HG03095 (cell line): Measurements from ENCODE around the gene EIF4A3.
"Not testable (repeated sequence)": the region's sequence is repeated elsewhere in the genome, so short reads cannot be mapped to it uniquely, and the experiment has no call there.

Experiments used
- ATAC-seq: cut with Tn5 transposase; IDR thresholded peaks from one replicate; pipeline ENCODE4 v1.9.1; 2021; ENCODE audit warnings: moderate library complexity; ENCODE audit not compliant: unreplicated experiment

EIF4A3 gene

DNA sequence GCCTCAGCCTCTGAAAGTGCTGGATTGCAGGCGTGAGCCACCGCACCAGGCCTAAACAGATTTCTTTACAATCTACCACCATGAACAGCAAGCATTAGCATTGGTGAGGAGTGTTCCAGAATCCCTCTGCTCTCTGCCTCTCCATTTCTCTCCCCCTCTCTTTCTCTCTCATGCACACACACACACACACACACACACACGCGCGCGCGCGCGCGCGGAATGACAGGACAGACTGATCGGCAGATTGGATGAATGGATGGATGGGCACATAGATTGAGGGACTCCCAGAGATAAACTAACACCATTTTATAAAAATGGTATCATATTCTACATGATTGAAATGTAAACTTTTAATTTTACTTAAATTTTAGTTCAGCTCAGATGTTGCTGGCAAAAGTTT lies 26.2 kb upstream of the EIF4A3 start:
- no peak for ATAC-seq

DNA sequence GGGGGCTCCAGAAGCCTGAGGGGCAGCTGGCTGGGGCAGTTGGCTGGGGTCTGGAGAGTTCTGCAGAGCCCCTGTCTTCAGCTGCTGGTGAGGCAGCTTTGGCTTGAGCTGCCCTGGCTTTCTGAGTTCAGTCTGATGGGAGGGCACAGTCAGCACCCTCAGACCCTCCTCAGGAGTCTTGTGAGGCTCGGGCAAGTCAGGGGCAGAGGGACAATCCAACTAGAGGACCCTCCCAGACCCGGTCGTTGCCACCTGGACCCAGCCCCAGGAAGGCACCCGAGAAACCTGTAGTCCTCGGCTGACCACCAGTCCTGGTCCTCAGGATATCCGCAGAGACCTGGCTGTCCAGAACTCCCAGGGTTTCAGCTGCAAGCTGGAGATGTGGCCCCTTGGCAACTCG lies 24.8 kb upstream of the EIF4A3 start:
- no peak for ATAC-seq

DNA sequence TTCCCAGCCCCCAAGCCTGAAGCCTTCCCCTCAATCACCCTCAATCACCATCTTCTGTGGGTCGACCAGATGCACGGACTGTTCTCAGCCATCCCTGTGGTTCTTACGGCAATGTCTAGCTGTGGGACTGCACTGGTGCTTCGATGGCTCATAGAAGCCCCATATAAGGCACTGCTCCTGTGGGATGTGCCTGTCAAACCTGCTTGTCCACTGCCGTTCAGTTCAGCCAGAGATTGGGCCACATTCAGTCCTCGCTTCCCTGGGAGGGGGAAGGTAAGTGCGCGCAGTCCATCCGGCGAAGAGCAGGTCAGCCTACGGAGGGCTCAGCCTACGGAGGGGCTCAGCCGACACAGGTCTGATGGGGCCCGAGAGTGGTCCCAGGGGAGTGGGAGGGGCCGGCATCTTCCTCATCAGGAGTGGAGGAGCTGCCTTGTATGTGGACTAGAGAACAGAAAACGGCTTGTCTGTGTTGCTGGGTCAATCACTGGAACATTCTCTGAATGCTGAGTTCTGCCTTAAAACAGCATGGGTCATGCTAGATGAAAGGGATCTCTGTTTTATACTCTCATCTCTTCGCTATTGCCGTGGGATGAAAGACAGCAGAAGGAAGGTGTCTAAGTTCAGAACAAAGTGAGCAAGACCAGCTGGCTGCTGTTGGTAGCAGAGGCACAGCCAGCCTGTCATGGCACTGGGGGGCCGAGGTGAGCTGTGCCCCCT lies 23.0 kb upstream of the EIF4A3 start, which contains the start of gene CARD14:
Gene CARD14, plus strand, starts transcription at position 247 of the 717 bp plus-strand sequence. CDS start 11,409 bp downstream, outside the sequence.
- no peak for ATAC-seq

DNA sequence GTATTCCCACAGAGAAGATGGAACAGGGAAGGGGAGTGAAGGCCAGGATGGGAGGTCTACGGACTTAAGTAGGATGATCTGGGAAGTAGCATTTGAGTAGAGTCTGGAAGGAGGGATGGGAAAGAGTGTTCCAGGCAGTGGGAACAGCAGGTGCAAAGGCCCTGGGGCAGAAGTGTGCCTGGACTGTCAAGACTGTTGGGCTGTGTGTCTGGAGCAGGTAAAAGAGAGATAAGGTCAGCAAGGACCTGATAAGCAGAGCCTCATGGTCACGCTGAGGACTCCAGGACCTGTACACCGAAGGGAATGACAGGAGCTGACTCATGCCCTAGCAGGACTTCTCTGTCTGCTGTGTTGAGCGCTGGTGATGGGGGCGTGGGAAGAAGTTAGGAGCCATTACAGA lies 22.2 kb upstream of the EIF4A3 start:
- no peak for ATAC-seq

DNA sequence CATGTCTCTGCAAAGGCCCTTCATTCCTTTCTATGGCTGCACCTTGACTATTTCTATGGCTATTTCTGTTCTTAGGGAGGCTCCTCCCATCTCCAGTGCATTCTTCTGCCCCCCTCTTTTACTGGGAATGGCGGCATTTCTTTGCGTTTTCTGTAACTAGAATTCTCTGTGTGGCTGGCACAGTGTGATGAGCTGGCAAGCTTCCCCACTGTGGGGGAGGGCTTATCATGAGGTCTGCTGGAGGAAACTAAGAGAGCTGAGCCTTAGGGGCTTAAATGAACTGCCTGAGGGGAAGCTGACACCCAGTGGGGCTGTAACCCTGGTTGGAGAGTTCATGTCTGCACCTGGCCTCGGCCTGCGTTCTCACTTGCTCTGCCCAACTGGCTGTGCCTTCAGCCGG lies 21.4 kb upstream of the EIF4A3 start:
- no peak for ATAC-seq

DNA sequence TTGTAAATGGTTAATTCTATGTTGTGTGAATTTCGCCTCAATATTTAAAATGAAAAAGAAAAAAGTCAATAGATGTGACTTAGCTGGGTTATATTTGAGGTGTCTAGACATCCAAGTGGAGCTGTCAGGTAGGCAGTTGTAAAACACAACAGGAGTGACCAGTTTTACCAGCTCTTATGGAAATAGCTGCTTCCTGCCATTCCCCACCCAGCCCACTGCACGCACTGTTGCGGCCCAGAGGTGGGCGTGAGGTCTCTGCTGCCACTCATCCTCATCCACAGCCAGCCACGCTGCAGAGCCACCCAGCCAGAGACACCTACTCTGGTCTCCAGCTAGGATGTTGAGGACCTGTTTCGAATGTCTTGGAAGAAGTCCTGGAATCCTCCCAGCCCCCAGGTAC lies 19.5 kb upstream of the EIF4A3 start:
- ATAC-seq: no peak

DNA sequence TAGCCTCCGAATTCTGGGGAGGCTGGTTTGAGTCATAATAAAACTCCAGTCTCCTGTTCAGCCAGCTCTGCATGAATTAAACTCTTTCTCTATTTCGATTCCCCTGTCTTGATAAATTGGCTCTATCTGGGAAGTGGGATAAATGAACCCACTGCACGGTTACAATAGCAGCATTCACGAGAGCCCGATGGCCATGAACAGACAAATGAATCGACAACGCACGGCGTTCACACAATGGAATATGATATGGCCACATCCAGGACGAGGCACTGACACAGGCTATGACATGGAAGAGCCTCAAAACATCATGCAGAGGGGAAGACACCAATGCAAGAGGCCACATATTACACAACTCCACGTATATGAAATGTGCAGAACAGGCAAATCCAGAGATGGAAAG lies 17.3 kb upstream of the EIF4A3 start:
- no peak for ATAC-seq

DNA sequence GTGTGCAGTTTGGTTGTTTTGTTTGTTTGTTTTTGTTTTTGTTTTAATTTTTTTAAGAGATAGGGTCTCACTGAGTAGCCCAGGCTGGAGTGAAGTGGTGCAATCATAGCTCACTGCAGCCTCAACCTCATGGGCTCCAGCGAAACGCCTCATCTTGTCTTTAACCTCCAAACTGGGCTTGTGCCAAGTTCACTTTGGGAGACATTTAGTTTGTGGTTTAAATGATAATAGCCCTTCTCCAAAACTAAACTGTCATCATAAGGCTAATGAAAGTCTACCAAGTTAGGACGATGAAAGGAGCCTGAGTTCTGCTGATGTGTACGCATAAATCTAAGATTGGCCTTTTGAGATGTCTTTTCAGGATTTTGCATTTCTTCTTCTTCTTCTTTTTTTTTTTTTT lies 16.4 kb upstream of the EIF4A3 start:
- no peak for ATAC-seq

DNA sequence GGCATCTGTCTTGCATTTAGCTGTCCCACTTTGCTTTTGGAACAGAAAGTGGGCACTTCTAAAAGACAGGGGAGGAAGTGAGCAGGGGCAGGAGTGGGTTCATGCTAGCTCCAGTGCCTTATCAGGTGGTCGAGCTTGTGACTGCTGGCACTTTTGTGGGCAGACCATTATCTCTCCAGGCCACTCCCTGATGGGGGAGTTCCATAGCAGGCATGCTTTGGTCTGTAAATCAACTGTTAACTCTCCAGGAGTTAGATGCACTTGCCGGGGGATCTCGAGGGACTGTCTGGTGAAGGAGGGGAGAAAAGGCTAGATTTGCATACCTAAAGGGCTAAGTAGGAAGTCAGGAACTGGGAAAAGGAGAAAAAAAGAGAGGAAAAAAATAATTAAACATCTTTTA lies 13.6 kb upstream of the EIF4A3 start:
- no peak for ATAC-seq

DNA sequence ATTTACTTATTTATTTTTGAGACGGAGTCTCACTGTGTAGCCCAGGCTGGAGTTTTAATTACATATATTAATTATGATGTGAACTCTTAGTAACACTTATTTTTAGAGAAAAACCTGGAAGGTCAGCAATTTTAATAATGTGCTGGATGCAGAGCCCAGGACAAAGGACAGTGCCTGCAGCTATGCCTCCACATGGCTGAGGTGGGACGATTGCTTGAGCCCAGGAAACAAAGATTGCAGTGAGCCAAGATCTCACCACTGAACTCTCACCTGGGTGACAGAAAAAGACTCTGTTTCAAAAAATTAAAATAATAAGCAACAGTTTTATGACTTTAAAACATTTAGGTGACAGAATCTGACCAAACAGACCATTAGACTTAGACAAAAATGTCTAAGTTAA lies 11.9 kb upstream of the EIF4A3 start:
- no peak for ATAC-seq

DNA sequence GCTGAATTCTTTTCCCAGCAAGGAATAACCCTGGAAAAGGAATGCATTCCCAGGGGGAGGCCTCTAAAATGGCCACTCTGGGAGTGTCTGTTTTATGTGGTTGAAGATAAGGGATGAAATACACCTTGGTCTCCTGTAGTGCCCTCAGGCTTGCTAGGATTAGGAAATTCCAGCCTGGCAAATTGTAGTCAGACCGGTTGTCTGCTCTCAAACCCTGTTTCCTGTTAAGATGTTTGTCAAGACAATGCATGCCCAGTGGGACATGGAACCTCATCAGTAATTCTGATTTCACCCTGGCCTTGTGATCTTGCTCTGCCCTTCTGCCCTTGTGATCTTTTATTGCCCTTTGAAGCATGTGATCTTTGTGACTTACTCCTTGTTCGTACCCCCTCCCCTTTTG lies 8.7 kb upstream of the EIF4A3 start:
- ATAC-seq: not testable (repeated sequence)

DNA sequence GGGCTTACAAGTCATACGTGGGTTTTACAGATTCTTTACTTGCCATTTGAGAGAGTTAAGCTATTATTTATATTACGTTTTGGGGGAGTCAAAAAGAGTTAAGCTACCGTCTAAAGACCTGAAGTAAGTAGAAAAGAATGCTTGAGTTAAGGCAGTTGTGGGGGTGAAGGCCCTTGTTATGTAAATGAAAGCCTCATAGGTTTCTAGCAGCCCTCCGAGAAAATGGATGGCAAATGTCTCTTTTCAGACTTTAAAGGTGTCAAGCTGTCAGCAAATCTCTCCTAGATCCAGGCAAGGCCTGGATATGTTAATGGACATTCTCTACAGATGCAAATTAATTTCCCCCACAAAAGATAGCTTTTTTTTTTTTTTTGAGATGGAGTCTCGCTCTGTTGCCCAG lies 7.2 kb upstream of the EIF4A3 start:
- ATAC-seq: no peak

DNA sequence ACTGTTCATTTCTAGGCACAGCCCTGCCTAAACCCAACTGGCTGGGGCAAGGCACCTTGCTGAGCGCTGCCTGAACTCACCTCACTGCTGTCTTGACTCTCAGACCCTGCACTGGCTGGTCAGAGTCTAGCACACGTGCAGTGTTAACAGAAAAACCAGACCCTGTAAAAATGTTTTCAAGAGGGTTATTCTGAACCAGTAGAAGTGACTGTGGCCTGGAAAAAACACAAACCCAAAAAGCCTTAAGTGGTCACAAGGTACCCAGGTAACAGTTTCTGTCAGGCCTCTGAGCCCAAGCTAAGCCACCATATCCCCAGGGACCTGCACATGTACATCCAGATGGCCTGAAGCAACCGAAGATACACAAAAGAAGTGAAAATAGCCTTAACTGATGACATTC lies 6.1 kb upstream of the EIF4A3 start:
- peak; percentile 55 for ATAC-seq

DNA sequence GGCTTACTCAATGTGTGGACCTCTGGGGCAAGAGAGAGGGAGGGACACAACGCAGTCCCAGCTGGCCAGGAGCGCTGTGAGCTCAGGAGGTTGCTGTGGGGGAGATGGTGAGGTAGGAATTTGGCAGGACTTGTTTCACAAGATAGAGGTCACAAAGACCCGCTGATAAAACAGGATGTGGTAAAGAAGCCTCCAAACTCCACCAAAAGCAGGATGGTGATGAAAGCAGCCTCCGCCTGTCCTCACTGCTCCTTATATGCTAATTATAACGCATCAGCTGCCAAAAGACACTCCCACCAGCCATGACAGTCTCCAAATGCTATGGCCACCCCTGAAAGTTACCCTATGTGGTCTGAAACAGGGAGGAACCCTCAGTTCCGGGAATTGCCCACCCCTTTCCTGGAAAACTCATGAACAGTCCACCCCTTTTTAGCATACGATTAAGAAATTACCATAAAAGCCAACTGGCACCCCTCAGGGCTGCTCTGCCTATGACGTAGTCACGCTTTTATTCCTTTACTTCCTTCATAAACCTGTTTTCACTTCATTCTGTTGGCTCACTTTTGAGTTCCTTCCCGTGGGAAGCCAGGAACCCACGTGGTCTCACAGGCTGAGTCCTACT lies 5.3 kb upstream of the EIF4A3 start:
- no peak for ATAC-seq

DNA sequence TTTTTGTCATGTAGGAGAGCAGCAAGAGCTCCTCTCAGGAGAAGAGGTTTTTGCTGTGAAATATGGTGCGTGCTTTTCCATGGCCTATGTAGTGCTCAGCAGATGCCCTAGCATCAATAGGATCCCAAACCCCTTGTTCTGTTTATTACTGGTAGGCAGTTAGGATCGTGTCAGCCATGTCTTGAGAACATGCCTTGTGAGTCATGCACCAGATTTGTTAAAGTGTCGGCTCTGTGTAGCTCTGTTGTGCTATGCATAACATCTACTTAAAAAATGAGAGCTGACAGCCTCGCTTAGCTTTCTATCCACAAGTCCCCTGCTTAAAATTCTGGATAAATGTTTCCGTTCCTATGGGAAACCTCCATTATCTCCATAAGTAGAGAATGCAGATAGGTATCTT lies 4.4 kb upstream of the EIF4A3 start:
- ATAC-seq: no peak

DNA sequence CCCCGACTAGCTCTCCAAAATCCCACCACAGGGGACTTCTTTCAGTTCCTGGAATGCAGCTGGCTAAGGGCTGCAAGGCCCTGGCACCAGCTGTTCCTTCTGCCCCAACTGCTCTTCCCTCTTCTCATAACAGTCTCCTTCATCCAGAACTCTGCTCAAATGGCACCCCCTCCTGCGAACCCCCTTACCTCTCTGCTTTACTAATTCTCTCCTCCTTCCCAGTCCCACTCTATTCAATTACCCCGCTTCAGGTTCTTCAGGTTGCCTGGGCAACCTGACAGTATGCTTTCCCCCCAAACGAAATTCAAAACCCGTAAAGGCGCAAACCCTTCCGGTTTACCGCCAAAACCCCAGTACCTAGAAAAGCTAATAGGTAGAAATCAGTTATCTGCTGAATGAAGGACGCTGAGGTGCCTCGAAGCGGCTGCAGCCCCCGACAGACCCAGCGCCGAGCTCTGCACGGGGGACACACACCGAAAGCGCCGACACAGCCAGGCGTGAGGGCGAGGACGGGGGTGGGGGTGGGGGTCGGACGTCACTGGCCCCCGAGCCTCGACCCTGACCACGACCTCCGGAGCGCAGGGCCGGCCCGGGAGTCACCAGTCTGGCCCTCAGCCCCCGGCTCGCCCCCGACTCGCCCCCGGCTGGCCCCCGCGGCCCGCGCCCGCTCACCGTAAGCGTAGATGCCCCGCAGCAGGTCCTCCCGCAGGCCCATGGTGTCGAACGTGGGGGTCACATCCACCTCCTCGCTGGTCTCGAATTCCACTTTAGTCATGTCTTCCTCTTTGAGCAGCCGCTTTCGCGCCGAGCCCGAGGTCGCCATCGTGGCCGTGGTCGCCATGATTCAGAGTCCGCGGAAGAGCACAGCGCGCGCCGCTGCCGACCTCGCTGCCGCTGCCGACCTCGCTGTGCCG lies 550 bp downstream of the EIF4A3 start:
- ATAC-seq: peak; percentile 4

DNA sequence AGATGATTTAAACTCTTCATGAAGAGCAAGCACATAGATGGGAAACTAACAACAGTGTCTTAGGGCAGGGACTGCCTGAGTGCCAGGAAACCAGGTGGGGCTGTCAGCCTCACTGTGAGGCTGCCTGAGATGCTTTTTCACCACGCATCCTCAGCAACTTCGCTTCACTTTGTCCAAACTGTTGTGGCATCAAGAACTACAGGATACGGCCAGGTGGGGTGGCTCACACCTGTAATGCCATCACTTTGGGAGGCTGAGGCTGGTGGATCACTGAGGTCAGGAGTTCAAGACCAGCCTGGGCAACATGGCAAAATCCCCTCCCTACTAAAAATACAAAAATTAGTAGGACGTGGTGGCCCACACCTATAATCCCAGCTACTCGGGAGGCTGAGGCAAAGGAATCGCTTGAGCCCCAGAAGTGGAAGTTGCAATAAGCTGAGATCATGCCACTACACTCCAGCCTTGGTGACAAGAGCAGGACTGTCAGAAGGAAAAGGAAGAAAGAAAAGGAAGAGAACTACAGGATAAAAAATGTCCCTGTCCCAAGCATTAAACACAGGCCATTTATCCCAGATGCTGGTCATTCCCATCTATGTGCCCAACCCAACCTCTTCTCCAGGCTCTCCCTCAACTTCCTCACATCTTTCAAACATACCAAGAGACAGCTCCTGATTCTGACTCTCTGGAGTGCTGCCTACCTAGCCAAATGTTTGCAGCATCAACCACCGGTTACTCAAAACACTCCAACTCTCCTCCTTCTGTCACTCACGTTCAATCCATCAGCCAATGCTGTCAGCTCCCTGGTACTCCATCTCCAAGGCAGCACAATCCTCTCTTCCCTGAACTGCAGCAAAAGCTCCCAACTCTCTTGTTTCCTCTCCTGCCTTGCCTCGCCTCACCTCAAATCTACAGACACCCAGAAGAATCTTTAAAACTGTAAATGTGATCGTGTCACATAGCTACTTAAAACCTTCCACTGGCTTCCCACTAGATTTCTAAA lies 1.6 kb downstream of the EIF4A3 start:
- no peak for ATAC-seq

DNA sequence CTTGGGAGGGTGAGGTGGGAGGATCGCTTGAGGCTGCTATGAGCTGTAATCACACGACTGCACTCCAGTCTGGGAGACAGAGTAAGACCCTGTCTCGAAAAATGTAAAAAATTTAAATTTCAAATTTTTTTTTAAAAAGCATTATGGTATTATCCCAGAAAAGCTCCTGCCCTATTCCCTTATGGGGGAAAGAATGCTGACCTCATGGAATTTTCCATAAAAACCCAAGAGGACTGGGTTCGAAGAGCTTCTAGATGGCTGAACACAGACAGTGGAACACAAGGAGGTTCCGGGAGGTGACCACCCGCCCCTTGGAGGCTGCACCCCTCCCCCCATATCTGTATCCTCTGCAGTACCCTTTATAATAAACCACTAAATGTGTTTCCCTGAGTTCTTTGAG lies 4.0 kb downstream of the EIF4A3 start:
- no peak for ATAC-seq

DNA sequence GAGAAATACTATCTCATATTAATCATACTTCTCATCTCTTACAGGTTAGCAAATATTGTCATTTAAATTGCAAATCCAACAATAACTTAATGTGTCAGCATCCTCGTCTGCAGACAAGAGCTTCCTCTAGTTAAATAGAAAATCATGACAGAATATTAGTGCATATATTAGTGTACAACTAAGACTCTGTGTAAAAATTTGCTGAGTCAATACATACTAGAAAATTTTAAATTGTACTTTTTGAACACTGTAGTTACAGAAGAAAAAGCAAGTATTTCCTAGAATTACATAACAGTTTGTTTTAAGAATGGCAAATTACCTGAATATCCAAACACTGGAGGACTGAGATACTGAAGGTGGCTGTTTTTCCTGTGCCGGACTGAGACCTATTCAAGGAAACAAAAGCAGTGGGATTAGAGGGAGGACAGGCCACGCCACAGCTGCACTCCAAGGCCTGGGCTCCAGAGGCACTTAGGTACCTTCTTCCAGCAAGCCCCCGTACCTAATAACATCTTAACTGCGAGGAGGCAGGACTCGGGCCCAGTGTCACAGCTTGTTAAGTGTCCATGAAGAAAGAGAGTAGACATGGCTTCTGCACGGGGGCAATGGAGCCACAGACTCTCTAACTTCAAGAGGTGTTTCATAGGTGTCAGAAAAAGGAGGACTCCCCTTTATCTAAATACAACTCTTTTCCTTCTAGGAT lies 5.3 kb downstream of the EIF4A3 start:
- no peak for ATAC-seq

DNA sequence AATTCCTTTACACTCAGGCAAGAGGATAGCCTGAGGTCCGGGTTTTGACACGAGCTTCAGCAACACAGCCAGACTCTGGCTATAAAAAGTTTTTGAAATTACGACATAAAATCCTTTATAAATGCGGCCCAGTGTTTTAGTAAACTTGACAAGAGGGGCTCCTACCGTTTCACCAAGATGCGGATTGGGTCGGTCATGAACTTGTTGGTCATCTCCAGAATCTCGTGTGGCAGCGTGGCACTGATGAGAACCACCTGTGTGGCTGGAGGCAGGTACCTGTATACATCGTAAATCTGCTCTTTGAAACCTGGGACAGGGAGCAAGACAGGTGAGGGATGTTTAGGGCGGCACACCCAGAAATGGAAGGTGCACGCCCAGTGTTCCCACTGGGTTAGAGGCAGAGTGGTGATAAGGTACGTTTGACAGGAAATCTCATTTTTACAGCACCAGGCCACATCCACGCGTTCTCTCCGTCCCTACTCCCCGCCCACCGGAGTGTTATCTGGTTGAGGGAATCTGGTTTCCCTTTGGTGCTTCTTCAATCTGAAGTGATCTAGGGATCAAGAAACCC lies 8.0 kb downstream of the EIF4A3 start:
- ATAC-seq: no peak
